HepG2 (cell line): ENCODE measurements around the gene HYAL2. TPM values are rescaled to one million over a fixed set of nuclear protein-coding genes. Genes with fewer than 3 reads are reported as not detected.

ENCODE experiments used
- AGO1 ChIP-seq: fragments of 200-400 bp; formaldehyde crosslinking; IDR thresholded peaks from 2 replicates; pipeline ENCODE4 v1.6.1; 2017; ENCODE audit warnings: mild to moderate bottlenecking, low read depth, low read length, moderate library complexity; ENCODE audit not compliant: poor library complexity, severe bottlenecking
- AGO2 ChIP-seq: fragments of 200-400 bp; formaldehyde crosslinking; optimal IDR thresholded peaks from 2 replicates; pipeline ENCODE3; 2017; ENCODE audit warnings: mild to moderate bottlenecking, low read depth, low read length, moderate library complexity
- ARNT ChIP-seq: fragments of 450-650 bp; IDR thresholded peaks from 2 replicates; pipeline ENCODE4 v1.6.1; 2017
- ATF6 ChIP-seq: sonication (generic); formaldehyde crosslinking; conservative IDR thresholded peaks from 2 replicates; pipeline ENCODE4 v1.4.0; 2020; ENCODE audit warnings: missing genetic modification reagents
- BHLHE40 ChIP-seq: IDR thresholded peaks from 2 replicates; pipeline ENCODE4 v1.6.1; 2011; ENCODE audit warnings: low read length, improper control_type of control experiment
- EZH2 ChIP-seq: conservative IDR thresholded peaks from 2 replicates; pipeline ENCODE4 v1.6.1; 2012; ENCODE audit warnings: mild to moderate bottlenecking, low read depth, low read length, moderate library complexity
- GMEB1 ChIP-seq: sonication (generic); formaldehyde crosslinking; IDR thresholded peaks from 2 replicates; pipeline ENCODE4 v1.5.1; 2020; ENCODE audit warnings: missing genetic modification reagents, mild to moderate bottlenecking, borderline replicate concordance
- IRF1 ChIP-seq: sonication (generic); formaldehyde crosslinking; IDR thresholded peaks from 2 replicates; pipeline ENCODE4 v1.4.0; 2020; ENCODE audit warnings: low read depth, mild to moderate bottlenecking, missing genetic modification reagents
- KDM2A ChIP-seq: sonication (generic); formaldehyde crosslinking; IDR thresholded peaks from 2 replicates; pipeline ENCODE4 v1.4.0; 2020; ENCODE audit warnings: low read depth, missing genetic modification reagents, borderline replicate concordance
- NFE2L1 ChIP-seq: sonication (generic); formaldehyde crosslinking; IDR thresholded peaks from 2 replicates; pipeline ENCODE4 v1.4.0; 2020; ENCODE audit warnings: missing genetic modification reagents, mild to moderate bottlenecking, borderline replicate concordance
- RBFOX2 ChIP-seq: fragments of 200-400 bp; formaldehyde crosslinking; IDR thresholded peaks from 2 replicates; pipeline ENCODE4 v1.6.1; 2017; ENCODE audit warnings: low read depth, mild to moderate bottlenecking, low read length
- ZBTB38 ChIP-seq: sonication (generic); formaldehyde crosslinking; IDR thresholded peaks from 2 replicates; pipeline ENCODE4 v1.5.1; 2020; ENCODE audit warnings: mild to moderate bottlenecking, missing genetic modification reagents
- ZBTB7B ChIP-seq: sonication (generic); formaldehyde crosslinking; IDR thresholded peaks from 2 replicates; pipeline ENCODE4 v1.4.0; 2020; ENCODE audit warnings: missing genetic modification reagents
- ZNF572 ChIP-seq: sonication (generic); formaldehyde crosslinking; IDR thresholded peaks from 2 replicates; pipeline ENCODE4 v1.5.1; 2020; ENCODE audit warnings: mild to moderate bottlenecking, missing genetic modification reagents
- ZNF768 ChIP-seq: sonication (generic); formaldehyde crosslinking; IDR thresholded peaks from 2 replicates; pipeline ENCODE4 v1.4.0; 2020; ENCODE audit warnings: missing genetic modification reagents
- ZSCAN21 ChIP-seq: sonication (generic); formaldehyde crosslinking; IDR thresholded peaks from 2 replicates; pipeline ENCODE4 v1.8.0; 2022; ENCODE audit warnings: mild to moderate bottlenecking, missing genetic modification reagents, moderate library complexity, borderline replicate concordance
- polyA plus RNA-seq, 8 experiments: library from polyadenylated mRNA; depleted of rRNA in 3 of 8; stranded (reverse) in 7 of 8; unstranded in 1 of 8; fragments of >200 nt; fragmentation: Illumina TruSeq in 4 of 8; extraction: Trizol in 4 of 8; gene quantifications; 2 replicates each; pipeline versions ENCODE4 v1.2.1 to v1.2.3, GENCODE V29; 2011 to 2016; ENCODE audit warnings: low read depth in 4 of 8, missing spikeins in 1 of 8, mixed read lengths in 1 of 8; ENCODE audit not compliant: insufficient read depth in 1 of 8
- total RNA-seq, 5 experiments: library from RNA; depleted of rRNA; stranded (reverse); fragments of >200 nt; fragmentation: Illumina TruSeq; extraction: Trizol; gene quantifications; 2 replicates each; pipeline ENCODE4 v1.2.3, GENCODE V29; 2016; ENCODE audit warnings: low read depth in 1 of 5
- TF ChIP-seq, protein P1 (sequence below): sonication (generic); formaldehyde crosslinking; IDR thresholded peaks from 2 replicates; pipeline ENCODE4 v1.5.0; 2020; ENCODE audit warnings: mild to moderate bottlenecking, missing genetic modification reagents
- TF ChIP-seq, protein P2 (sequence below): IDR thresholded peaks from 2 replicates; pipeline ENCODE4 v1.6.1; 2018; ENCODE audit warnings: missing genetic modification reagents

The HYAL2 gene
- total and polyA plus RNA-seq, 2 of the 13 experiments (the other 11 are each of a cell fraction or from before 2014, with no cell fraction given), result 76.2 to 102 TPM

DNA sequence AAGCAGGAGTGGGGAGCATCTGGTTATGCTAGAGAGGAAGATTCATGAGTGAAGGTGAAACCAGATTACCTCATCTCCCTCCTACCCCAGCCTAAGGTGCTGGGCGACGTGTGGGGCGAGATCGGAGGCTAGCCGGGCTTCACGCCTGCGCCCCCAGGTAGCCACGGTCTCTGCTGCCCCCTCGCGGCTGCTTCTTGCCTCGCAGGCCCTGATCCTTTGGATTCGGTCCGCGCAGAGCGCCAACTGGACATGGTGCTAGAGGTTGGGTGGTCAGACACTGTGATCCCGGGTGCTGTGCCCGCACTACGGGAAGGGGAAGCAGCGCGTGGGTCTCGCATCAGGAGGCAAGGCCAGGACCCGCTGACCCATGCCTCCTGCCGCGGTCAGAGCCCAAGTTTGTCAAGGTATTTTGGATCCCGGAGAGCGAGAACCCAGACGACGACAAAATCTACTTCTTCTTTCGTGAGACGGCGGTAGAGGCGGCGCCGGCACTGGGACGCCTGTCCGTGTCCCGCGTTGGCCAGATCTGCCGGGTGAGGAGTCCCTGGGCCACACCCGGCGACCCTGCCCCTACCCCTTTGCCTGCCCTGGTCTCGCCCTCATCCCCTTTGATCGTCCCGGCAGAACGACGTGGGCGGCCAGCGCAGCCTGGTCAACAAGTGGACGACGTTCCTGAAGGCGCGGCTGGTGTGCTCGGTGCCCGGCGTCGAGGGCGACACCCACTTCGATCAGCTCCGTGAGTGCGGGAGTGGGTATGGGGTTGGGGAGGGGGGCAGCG lies 49.4 kb downstream of the HYAL2 start (continued):
- TF ChIP-seq AGO2 (peak; percentile 80), ZBTB7B (peak; percentile 47; the same call in 1 of the 2 replicates), IRF1 (CRISPR knock-in tag) (no peak), NFE2L1 (no peak), BHLHE40 (0 out of 2 replicates have a peak, but pooled peaks have one; percentile 23), ZBTB38 (CRISPR knock-in tag) (peak; percentile 99), ZSCAN21 (peak; percentile 65; the same call in 1 of the 2 replicates), KDM2A (peak; percentile 78; the same call in 1 of the 2 replicates), ATF6 (CRISPR knock-in tag) (0 out of 2 replicates have a peak, but pooled peaks have one; percentile 51), ZNF768 (peak; percentile 63; the same call in 1 of the 2 replicates), EZH2 (no peak), AGO1 (no peak), RBFOX2 (peak; percentile 80), ZNF572 (peak; percentile 70; the same call in 1 of the 2 replicates), ARNT (no peak), GMEB1 (CRISPR knock-in tag) (peak; percentile 29; the same call in 1 of the 2 replicates)
- TF ChIP-seq, protein P1, sequence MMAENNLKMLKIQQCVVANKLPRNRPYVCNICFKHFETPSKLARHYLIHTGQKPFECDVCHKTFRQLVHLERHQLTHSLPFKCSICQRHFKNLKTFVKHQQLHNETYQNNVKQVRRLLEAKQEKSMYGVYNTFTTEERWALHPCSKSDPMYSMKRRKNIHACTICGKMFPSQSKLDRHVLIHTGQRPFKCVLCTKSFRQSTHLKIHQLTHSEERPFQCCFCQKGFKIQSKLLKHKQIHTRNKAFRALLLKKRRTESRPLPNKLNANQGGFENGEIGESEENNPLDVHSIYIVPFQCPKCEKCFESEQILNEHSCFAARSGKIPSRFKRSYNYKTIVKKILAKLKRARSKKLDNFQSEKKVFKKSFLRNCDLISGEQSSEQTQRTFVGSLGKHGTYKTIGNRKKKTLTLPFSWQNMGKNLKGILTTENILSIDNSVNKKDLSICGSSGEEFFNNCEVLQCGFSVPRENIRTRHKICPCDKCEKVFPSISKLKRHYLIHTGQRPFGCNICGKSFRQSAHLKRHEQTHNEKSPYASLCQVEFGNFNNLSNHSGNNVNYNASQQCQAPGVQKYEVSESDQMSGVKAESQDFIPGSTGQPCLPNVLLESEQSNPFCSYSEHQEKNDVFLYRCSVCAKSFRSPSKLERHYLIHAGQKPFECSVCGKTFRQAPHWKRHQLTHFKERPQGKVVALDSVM (CRISPR knock-in tag), result peak; percentile 56; the same call in 1 of the 2 replicates
- TF ChIP-seq, protein P2, sequence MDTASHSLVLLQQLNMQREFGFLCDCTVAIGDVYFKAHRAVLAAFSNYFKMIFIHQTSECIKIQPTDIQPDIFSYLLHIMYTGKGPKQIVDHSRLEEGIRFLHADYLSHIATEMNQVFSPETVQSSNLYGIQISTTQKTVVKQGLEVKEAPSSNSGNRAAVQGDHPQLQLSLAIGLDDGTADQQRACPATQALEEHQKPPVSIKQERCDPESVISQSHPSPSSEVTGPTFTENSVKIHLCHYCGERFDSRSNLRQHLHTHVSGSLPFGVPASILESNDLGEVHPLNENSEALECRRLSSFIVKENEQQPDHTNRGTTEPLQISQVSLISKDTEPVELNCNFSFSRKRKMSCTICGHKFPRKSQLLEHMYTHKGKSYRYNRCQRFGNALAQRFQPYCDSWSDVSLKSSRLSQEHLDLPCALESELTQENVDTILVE (CRISPR knock-in tag), result peak; percentile 77; the same call in 1 of the 2 replicates
